Measurements from ENCODE around the gene VGLL2. TPM values are rescaled to one million over a fixed set of nuclear protein-coding genes. Genes with fewer than 3 reads are reported as not detected.

The VGLL2 gene
- total RNA-seq, 4 donors from 2014 or later, result not detected

- intact Hi-C loops (cut with DNase I), result no loop called here
- 90 to 92% methylated on average over 10 of the region's 10 CpGs for WGBS, 2 donors
- Histone ChIP-seq H3K4me1 (no peaks in the 10 kb centered on the region), H3K9me3 (no peaks in the 10 kb centered on the region), H3K27me3 (no peaks in the 10 kb centered on the region), H3K27ac (no peak overlapping the region), H3K36me3 (no peaks in the 10 kb centered on the region), H3K4me3 (replicated peaks in 1 of 3) (no peak overlapping the region)
- TF ChIP-seq POLR2A (IDR thresholded peaks at IDR 0.05), result no peak
- TF ChIP-seq, protein P1, sequence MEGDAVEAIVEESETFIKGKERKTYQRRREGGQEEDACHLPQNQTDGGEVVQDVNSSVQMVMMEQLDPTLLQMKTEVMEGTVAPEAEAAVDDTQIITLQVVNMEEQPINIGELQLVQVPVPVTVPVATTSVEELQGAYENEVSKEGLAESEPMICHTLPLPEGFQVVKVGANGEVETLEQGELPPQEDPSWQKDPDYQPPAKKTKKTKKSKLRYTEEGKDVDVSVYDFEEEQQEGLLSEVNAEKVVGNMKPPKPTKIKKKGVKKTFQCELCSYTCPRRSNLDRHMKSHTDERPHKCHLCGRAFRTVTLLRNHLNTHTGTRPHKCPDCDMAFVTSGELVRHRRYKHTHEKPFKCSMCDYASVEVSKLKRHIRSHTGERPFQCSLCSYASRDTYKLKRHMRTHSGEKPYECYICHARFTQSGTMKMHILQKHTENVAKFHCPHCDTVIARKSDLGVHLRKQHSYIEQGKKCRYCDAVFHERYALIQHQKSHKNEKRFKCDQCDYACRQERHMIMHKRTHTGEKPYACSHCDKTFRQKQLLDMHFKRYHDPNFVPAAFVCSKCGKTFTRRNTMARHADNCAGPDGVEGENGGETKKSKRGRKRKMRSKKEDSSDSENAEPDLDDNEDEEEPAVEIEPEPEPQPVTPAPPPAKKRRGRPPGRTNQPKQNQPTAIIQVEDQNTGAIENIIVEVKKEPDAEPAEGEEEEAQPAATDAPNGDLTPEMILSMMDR (IDR thresholded peaks at IDR 0.05), result no peak
- no peak for DNase-seq
Observed at GRCh38 chr6:117276778-117277316, 11.5 kb downstream of the VGLL2 start.

- intact Hi-C loops (cut with DNase I), result no loop called here
Observed at GRCh38 chr6:117280922-117281321, 15.6 kb downstream of the VGLL2 start.

GRCh38 chr6:117288083-117288715, 22.8 kb downstream of the VGLL2 start:
- H3K4me1 ChIP-seq, result no peaks in the 10 kb centered on the region
- WGBS, 2 donors, result 80 to 84% methylated on average over 3 of the region's 3 CpGs
- no peak for TF ChIP-seq POLR2A (IDR thresholded peaks at IDR 0.05)
- TF ChIP-seq, protein P1 (IDR thresholded peaks at IDR 0.05), result no peak
- intact Hi-C loops (cut with DNase I), result no loop called here
- no peak for DNase-seq
- H3K27me3 ChIP-seq, result no peaks in the 10 kb centered on the region
- H3K4me3 ChIP-seq (replicated peaks in 1 of 3), result no peak overlapping the region
- H3K36me3 ChIP-seq, result no peaks in the 10 kb centered on the region
- no peak overlapping the region for H3K27ac ChIP-seq
- no peaks in the 10 kb centered on the region for H3K9me3 ChIP-seq

More at GRCh38 chr6:117280922-117281321, 15.6 kb downstream of the VGLL2 start:
- H3K27me3 ChIP-seq, result no peaks in the 10 kb centered on the region
- H3K4me1 ChIP-seq, result no peaks in the 10 kb centered on the region
- no peak overlapping the region for H3K27ac ChIP-seq
- H3K36me3 ChIP-seq, result no peaks in the 10 kb centered on the region
- no peak overlapping the region for H3K4me3 ChIP-seq (replicated peaks in 1 of 3)
- DNase-seq, result no peak
- TF ChIP-seq POLR2A (IDR thresholded peaks at IDR 0.05), result no peak
- TF ChIP-seq, protein P1 (IDR thresholded peaks at IDR 0.05), result no peak
- no peaks in the 10 kb centered on the region for H3K9me3 ChIP-seq
- WGBS, 2 donors, result 72 to 87% methylated on average over 3 of the region's 3 CpGs

DNA sequence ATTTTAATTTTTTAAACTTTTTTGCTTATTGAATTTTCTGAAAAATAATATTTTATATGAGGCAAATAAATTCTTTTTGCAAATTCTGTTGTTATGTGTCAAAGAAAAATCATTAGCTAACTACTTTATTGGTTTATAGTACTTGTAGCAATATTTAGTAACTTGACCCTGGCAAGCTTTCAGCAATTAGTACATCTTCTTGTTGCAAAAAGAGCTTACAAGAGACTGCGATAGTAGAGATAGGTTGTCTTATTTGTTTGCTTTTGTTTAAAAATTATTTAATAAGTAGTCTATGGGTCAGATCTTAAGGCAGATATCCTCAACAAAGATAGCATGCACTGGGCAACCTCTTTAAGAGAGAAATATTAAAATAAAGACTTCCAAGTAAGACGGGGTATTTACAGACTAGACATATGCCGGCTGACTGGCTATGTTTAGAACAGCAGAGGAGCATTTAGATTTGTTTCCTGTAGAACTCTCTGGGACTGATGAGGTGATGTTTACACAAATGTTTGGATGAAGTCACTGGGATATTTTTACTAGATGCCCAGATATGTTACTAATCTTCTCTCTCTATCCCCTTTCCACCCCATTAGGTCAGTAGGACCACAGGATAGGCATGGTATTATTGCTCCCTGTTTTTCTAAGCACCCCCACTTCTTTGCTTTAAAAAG, 25.0 kb downstream of the VGLL2 start:
- intact Hi-C loops (cut with DNase I), result no loop called here
- WGBS, 2 donors, result 62 to 74% methylated on average over 3 of the region's 3 CpGs
- no peaks in the 10 kb centered on the region for H3K27me3 ChIP-seq
- TF ChIP-seq, protein P1 (IDR thresholded peaks at IDR 0.05), result no peak
- TF ChIP-seq POLR2A (IDR thresholded peaks at IDR 0.05), result no peak
- H3K27ac ChIP-seq, result no peak overlapping the region
- H3K36me3 ChIP-seq, result no peaks in the 10 kb centered on the region
- H3K4me1 ChIP-seq, result no peaks in the 10 kb centered on the region
- no peak for DNase-seq
- H3K9me3 ChIP-seq, result no peaks in the 10 kb centered on the region
- H3K4me3 ChIP-seq (replicated peaks in 1 of 3), result no peak overlapping the region

- TF ChIP-seq, protein P1 (IDR thresholded peaks at IDR 0.05), result no peak
- no peak for TF ChIP-seq POLR2A (IDR thresholded peaks at IDR 0.05)
- Histone ChIP-seq H3K4me3 (replicated peaks in 1 of 3) (no peak overlapping the region), H3K9me3 (no peaks in the 10 kb centered on the region), H3K27ac (no peak overlapping the region), H3K27me3 (no peaks in the 10 kb centered on the region), H3K4me1 (no peaks in the 10 kb centered on the region), H3K36me3 (no peaks in the 10 kb centered on the region)
- intact Hi-C loops (cut with DNase I), result no loop called here
- DNase-seq, result no peak
- 86 to 96% methylated on average over 3 of the region's 3 CpGs for WGBS, 2 donors
Observed at GRCh38 chr6:117298941-117299340, 33.6 kb downstream of the VGLL2 start.

Measured in thyroid gland (tissue), 4 donors.